Astrocyte of the hippocampus (primary cell): ENCODE data around the gene ITGAX.

Experiments
- DNase-seq: peaks from one replicate; pipeline ENCODE4 v3.0.0; 2011; ENCODE audit warnings: low read depth, low spot score

Gene ITGAX

GRCh38 chr16:31348579-31348978 lies 6.4 kb upstream of the ITGAX start:
- DNase-seq, result no peak

- DNase-seq, result no peak
Measured at GRCh38 chr16:31350275-31351005, 4.5 kb upstream of the ITGAX start.

- DNase-seq, result no peak
Measured at GRCh38 chr16:31351246-31351941, 3.6 kb upstream of the ITGAX start.

GRCh38 chr16:31351942-31352325 lies 3.0 kb upstream of the ITGAX start:
- no peak for DNase-seq

DNA sequence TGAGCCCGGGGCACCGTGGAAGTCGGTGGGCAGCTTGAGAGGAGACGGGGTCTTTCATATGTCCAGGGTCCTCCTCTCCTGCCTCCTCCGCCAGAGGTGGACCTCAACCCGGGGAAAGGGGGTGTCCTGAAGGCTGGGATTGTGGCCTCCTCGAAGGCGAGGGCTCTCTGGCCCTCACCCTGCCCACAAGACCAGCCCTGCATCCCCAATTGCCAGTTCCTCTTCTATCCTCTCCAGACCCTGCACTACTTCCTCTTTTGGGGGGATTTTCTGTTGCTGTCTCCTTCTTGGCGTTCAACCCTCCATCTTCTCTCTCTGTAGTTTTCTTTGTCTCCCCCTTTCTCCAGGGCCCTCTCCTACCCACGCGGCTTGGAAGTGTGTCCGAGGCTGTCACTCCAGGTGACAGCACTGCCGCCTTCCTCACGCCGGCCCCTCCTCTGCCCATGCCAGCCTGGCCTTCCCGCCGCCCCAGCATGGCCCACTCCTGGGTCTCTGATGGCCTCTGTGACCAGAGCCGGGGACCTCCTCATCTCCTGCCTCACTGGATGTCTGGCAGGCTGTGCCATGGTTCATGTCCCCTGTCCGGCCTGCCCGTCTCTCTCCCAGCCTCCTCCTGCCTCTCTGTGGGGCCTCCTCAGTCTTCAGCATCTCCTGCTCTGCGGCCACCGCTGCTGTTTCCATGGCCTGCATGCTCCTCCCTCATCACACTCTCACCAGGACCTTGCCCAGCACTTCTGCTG lies 2.4 kb upstream of the ITGAX start:
- no peak for DNase-seq

GRCh38 chr16:31355431-31356100 lies 590 bp downstream of the ITGAX start:
- DNase-seq, result no peak

DNA sequence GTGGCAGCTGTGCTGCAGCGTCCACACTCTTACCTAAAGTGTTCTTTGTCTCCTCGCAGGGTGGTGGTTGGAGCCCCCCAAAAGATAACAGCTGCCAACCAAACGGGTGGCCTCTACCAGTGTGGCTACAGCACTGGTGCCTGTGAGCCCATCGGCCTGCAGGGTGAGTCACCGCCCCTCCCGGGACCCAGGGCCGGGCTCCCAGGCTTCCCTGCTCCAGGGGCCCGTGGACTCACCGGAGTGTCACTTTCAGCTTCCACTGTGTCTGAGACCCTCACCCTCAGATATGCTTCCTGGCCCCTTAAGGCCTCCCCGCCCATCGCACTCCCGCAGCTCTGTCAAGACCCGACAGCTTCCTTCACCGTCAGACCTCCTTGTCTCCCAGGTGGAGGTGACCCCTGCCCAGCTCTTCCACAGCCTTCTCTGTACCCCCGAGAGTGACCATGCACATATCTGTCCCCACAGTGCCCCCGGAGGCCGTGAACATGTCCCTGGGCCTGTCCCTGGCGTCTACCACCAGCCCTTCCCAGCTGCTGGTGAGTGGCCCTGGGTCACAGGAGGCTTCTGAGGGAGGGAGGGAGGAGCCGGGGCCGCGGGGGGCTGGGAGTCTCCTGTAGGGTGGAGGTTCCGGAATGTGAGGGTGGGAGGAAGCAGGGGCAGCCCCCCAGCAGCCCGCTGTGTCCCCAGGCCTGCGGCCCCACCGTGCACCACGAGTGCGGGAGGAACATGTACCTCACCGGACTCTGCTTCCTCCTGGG lies 1.8 kb downstream of the ITGAX start:
- DNase-seq, result no peak

- DNase-seq, result no peak
Measured at GRCh38 chr16:31357324-31358109, 2.5 kb downstream of the ITGAX start.

- DNase-seq, result no peak
Measured at GRCh38 chr16:31360251-31360650, 5.3 kb downstream of the ITGAX start.

DNA sequence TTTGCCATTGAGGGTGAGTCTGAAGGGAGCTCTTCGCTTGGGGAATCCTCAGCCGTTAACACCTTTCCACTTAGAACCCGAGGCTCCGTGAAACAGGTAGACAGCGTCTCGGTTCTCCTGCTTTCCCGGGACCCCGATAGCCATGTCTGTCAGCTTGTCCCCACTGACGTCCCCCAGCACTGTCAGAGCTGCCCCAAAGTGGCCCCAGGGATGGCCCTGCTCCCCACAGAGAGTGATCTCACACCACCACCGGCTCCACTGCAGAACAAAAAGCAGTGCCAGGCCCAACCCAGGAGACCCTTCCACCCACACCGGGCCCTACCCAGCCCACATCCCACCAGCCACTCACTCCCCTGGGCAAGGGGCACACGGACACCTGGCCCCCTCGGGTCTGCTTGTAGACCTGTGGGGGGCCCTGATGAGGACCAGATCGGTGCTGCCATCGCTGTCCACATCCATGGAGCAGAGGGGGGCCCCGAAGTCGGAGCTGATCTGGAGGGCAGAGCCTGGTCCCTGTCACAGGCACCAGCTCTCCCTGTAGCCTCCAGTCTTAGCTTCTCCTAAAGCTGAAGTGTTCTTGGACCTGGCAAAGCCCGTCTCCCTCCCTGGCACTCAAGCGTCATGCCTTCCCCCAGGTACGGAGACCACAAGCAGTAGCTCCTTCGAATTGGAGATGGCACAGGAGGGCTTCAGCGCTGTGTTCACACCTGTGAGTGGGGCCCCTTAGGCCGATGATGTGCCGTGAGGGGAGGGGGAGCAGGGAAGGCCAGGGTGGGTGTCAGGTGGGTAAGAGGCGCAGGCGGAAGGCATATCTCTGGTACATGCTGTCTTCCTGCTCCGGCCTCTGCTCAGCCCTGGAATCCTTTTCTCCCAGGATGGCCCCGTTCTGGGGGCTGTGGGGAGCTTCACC lies 6.5 kb downstream of the ITGAX start:
- no peak for DNase-seq

DNA sequence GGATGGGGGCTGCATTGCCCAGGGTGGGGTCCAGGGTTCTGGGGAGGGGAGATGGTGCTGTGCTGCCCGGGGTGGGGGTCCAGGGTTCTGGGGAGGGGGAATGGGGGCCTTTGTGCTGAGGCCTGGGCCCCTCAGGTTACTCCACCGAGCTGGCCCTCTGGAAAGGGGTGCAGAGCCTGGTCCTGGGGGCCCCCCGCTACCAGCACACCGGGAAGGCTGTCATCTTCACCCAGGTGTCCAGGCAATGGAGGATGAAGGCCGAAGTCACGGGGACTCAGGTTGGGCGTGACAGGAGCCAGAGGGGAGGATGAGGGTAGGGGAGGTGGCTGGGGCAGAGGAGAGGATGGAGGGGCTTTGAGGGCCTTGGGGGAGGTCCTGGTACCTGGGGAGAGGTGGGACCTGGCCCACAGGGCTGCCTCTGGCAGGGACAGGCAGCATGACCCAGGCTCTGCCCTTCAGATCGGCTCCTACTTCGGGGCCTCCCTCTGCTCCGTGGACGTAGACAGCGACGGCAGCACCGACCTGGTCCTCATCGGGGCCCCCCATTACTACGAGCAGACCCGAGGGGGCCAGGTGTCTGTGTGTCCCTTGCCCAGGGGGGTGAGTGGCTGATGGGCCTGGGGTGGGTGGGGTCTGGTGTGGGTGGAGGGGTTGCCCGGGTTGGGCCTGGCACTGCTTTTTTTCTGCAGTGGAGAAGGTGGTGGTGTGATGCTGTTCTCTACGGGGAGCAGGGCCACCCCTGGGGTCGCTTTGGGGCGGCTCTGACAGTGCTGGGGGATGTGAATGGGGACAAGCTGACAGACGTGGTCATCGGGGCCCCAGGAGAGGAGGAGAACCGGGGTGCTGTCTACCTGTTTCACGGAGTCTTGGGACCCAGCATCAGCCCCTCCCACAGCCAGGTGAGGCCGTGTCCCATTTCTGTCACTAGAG lies 7.8 kb downstream of the ITGAX start:
- no peak for DNase-seq

DNA sequence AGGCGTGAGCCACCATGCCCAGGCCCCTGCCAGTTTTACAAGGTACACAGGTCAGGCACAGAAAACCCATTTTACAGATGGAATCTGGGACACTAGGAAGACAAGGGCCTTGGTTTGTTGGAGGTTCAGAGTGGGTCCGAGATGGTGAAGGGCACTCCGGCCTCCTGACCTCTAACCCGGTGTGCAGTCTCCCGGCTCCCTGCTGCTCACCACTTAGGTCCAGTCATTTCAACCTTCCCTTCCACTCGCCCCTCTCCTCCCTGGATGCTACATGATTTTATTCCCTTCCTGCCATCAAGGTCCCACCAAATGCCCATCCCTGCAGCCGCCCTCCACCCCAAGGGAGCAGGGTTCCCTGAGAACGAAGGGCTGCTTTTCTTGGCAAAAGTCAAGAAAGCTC lies 8.7 kb downstream of the ITGAX start:
- DNase-seq, result no peak

- DNase-seq, result no peak
Measured at GRCh38 chr16:31364421-31364820, 9.4 kb downstream of the ITGAX start.

DNA sequence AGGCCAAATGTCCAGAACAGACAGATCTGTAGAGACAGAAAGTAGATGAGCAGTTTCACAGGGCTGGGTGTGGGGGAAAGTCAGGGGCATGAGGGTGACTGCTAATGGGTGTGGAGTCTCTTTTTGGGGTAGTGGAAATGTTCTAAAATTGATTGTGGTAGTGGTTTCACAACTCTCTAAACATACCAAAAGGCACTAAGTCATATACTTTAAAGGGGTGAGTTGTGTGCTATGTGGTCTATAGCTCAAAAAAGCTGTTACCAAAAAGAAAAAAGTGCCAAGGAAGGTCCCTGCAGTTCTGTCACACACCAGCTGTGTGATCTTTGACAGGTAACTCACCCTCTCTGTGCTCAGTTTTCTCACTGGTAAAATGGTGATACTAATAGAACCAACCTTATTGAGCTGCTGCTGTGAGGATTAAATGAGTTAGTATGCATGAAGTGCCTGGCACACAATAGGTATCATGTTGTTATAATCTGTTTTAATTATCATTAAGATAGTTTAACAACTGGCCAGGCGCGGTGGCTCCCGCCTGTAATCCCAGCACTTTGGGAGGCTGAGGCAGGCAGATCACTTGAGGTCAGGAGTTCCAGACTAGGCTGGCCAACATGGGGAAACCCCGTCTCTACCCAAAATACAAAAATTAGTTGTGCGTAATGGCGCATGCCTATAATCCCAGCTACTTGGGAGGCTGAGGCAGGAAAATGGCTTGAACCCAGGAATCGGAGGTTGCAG lies 10.3 kb downstream of the ITGAX start:
- DNase-seq, result no peak

- no peak for DNase-seq
Measured at GRCh38 chr16:31367853-31368252, 12.9 kb downstream of the ITGAX start.

- no peak for DNase-seq
Measured at GRCh38 chr16:31371008-31371407, 16.0 kb downstream of the ITGAX start.

DNA sequence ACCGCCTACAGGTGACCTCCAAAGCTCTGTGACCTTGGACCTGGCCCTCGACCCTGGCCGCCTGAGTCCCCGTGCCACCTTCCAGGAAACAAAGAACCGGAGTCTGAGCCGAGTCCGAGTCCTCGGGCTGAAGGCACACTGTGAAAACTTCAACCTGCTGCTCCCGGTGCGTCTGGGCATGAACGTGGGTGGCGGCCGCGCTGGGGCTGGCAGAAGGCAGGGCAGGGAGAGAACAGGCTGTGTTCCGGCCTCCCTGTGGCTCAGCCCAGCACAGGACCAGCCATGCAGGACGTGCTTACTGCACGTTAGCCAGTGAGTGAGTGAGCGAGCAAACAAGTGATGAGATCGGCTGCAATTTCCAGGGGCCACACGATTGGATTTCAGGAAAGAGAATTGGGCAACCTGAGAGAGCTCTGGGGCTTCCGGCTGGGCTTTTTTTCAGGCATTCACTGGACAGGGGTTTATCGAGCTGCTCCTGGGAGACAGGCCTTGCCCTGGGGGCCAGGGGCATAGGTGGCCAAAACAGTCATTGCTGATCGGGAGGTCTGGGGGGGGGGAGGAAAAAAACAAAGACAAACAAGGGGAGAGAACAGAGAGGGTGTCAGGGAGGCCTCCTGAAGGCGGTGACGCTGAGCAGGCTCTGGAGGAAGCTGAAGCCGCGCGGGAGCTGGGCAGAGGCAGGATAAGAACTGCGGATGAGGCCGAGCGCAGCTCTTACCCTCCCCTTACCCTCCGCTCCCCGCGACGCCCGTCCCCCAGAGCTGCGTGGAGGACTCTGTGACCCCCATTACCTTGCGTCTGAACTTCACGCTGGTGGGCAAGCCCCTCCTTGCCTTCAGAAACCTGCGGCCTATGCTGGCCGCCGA lies 16.9 kb downstream of the ITGAX start:
- no peak for DNase-seq
